Epithelial cell of alveolus of lung (primary cell): Measurements from ENCODE around the gene DTD1. TPM values are rescaled to one million over a fixed set of nuclear protein-coding genes. Genes with fewer than 3 reads are reported as not detected.

Experiments
- total RNA-seq: library from RNA; depleted of rRNA; stranded (reverse); fragments of >200 nt; gene quantifications from 2 replicates; pipeline ENCODE4 v1.2.1, GENCODE V29; 2015

Gene DTD1
- 44.9 and 93.6 TPM in 2 replicates for total RNA-seq

GRCh38 chr20:18587665-18588573, at the start of gene DTD1:
DTD1 (plus strand) TSS chr20:18588054; CDS start chr20:18588073, 19 bp downstream.

GRCh38 chr20:18566892-18567738, 20.7 kb upstream of the DTD1 start, which contains the start of gene SMIM26:
SMIM26 (plus strand) TSS chr20:18567432; CDS start chr20:18567479, 47 bp downstream.

GRCh38 chr20:18813483-18813882, 225.6 kb downstream of the DTD1 start, which contains the start of gene SCP2D1:
SCP2D1 (plus strand) TSS chr20:18813783; CDS start chr20:18813816, 33 bp downstream.

Other genes with a start within 250 kb of the DTD1 start
- gene DZANK1, start 121.0 kb upstream of the DTD1 start, total RNA-seq: 0.65 and 0.72 TPM in 2 replicates
- 8.8 and 9.3 TPM in 2 replicates for gene POLR3F, start 120.7 kb upstream of the DTD1 start, total RNA-seq
- 13.4 and 16.2 TPM in 2 replicates for gene RBBP9, start 90.8 kb upstream of the DTD1 start, total RNA-seq
- gene SEC23B, start 80.1 kb upstream of the DTD1 start, total RNA-seq: 24.1 and 48.0 TPM in 2 replicates
- gene SMIM26, start 20.6 kb upstream of the DTD1 start, total RNA-seq: 75.1 and 172 TPM in 2 replicates
- not detected in 2 replicates for gene SCP2D1, start 225.7 kb downstream of the DTD1 start, total RNA-seq